Amniotic stem cell (primary cell): Measurements from ENCODE around the gene OR2T34.
"Not testable (repeated sequence)": the region's sequence is repeated elsewhere in the genome, so short reads cannot be mapped to it uniquely, and the experiment has no call there.

Source experiments
- DNase-seq: peaks from one replicate; lab custom pipeline; 2025; lab: John Stamatoyannopoulos, UW

Gene OR2T34, protein sequence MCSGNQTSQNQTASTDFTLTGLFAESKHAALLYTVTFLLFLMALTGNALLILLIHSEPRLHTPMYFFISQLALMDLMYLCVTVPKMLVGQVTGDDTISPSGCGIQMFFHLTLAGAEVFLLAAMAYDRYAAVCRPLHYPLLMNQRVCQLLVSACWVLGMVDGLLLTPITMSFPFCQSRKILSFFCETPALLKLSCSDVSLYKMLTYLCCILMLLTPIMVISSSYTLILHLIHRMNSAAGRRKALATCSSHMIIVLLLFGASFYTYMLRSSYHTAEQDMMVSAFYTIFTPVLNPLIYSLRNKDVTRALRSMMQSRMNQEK

GRCh38 chr1:248574657-248575056, at the start of gene OR2T34:
Gene OR2T34, minus strand, starts transcription at chr1:248574757. Its CDS starts 0 bp downstream, at chr1:248574757.
- not testable (repeated sequence) for DNase-seq

DNA sequence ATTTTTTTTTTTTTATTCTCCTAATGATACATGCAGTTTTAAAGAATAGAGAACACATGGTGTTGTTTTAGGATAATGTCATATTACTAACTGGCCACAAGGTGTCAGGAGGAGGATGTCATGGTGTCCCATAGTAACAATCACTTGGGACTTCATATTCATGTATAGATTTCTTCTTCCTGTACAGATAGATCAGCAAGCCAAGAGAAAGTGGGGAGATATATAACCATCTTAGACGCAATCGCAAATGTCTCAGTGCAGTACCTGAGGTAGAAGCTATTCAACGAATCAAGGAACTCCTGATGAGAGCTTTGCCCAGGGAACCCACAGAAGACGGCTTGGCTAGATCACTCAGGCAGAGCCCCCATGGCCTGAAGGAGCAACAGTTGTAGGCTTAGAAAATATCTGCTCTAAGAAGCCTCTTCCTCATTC, 48.0 kb upstream of the OR2T34 start:
- no peak for DNase-seq

- no peak for DNase-seq
Observed at GRCh38 chr1:248621770-248622169, 47.2 kb upstream of the OR2T34 start.

DNA sequence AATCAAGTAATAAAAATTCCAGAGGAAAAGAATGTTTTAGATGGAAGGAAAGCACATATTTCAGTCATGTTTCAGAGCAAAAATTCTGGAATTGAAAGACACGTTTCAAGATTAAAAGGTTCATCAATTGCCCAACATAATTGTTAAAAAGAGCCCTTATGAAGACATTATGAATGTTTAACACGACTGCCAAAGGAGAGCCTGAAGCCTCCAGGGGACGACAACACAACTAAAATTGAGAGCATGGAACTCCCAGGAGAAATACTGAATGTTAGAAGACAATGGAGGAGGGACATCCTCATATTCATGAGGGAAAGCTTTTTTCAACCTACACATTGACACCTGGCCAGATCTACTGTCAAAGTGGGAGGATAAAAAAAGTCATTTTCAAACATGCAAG, 44.3 kb upstream of the OR2T34 start:
- no peak for DNase-seq

DNA sequence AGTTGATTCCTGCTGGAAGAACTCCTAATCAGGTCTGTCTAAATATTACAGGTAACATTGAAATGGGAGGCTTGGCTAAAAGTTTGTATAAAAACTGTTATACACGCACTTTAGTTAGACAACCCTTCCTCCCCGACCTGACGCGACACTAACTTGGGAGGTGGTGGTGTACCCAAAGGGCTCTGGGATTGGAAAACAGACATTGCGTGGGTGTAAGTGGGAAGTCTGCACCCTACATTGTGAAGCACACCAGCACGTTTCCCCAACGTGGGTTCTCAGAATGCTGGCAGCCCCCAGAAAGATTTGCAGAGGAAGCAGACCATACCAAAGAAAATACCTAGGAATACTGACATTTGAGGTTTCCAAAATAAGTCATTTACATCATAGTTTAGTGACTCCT, 43.6 kb upstream of the OR2T34 start:
- DNase-seq, result no peak

- DNase-seq, result no peak
Observed at GRCh38 chr1:248613742-248614141, 39.2 kb upstream of the OR2T34 start.

DNA sequence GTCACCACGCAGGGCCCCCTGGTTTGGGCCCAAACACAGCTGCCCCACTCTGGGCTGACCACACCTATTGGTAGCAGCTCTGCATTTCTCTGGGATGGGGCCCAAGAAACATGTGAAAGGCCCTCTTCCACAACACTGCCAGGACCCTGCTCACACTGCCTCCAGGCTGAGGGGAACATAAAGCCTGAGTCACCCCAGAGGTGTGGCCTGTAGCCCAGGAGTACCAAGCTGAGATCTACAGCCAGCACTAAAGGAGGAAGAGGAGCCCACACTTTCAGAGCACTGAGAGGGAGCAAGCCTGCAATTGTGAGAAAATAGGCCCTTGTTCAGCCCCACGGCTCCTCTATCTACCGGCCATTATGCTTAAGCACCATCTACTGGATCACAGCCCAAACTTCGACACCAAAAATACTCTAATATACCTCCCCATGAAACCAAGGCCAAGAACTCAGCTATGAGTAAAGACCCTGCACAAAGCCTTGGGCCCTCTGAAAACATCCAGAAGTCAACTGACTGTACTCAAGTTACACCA, 37.4 kb upstream of the OR2T34 start:
- no peak for DNase-seq

GRCh38 chr1:248610301-248610700, 35.7 kb upstream of the OR2T34 start:
- DNase-seq, result no peak

DNA sequence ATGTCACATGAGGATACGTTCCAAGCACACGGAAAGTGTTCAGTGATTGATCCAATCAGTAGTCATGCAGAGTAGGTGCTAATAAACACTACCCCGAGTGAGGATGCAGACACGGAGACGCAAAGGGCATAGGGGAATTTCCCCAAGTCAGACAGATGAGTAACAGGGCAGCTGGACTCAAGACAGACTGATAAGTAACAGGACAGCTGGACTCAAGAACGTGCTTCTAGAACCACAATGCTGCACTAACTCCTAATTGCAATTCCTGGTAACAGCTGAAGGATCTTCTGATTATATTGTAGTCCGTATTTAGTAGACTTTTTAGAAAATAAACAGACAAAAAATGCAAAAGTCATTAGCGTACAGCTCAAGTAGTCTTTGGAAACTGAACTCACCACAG, 24.8 kb upstream of the OR2T34 start:
- no peak for DNase-seq

GRCh38 chr1:248597589-248597988, 23.0 kb upstream of the OR2T34 start, which contains the start of gene OR2T10:
Gene OR2T10, minus strand, starts transcription at chr1:248597700. Its CDS starts 3,932 bp downstream, at chr1:248593768.
- DNase-seq, result no peak

DNA sequence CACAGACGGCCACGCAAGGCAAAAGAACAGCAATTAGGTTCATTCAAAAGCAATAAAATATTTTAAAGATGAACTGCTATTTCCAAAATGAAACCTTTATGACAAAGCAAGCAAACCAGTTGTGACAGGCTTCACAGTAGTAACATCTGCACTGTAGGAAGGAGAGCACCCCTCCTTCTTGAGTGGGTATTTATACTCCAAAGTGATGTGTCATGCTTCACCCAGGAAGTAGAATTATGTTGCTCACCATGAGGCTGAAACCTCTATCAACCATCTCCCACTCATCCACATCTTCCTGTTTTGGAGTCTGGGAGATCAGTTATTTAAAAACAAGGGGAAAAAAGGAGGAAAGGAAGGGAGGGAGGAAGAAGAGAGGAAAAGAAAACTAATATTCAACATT, 22.1 kb upstream of the OR2T34 start:
- DNase-seq, result no peak

- DNase-seq, result no peak
Observed at GRCh38 chr1:248593226-248593625, 18.7 kb upstream of the OR2T34 start.

- no peak for DNase-seq
Observed at GRCh38 chr1:248592655-248593054, 18.1 kb upstream of the OR2T34 start.

DNA sequence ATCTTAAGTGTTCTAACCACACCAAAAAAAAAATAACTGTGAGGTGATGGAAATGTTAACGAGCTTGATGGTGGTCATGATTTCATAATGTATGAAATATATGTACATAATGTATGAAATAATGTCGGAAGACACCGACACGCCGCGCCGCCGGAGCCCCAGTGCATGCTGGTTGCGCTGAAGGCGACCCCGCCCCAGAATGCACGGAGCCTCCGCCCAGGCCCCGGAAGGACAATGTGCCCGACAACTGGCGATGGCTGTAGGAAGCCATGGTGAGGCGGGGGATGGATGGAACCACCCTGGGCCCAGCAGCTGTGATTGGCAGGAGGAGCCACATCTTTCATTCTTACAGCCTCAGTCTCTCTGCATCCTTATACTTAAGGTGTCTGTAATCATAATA, 15.5 kb upstream of the OR2T34 start:
- DNase-seq, result no peak

DNA sequence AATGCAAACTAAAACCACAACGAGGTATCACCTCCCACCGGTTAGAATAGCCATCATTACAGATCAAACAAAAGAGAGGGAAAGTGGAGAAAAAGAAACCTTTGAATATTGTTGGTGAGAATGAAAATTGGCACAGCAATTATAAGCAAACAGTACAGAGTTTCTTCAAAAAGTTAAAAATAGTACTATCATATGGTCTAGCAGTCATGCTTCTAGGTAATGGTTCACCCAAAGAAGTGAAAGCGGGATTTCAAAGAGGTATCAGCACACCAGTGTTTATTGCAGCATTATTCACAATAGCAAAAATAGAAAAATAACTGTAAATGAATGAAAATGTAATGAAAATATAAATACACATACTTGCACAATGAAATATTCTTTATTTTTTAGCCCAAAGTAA, 14.8 kb upstream of the OR2T34 start:
- DNase-seq, result no peak

- no peak for DNase-seq
Observed at GRCh38 chr1:248585266-248585665, 10.7 kb upstream of the OR2T34 start.

DNA sequence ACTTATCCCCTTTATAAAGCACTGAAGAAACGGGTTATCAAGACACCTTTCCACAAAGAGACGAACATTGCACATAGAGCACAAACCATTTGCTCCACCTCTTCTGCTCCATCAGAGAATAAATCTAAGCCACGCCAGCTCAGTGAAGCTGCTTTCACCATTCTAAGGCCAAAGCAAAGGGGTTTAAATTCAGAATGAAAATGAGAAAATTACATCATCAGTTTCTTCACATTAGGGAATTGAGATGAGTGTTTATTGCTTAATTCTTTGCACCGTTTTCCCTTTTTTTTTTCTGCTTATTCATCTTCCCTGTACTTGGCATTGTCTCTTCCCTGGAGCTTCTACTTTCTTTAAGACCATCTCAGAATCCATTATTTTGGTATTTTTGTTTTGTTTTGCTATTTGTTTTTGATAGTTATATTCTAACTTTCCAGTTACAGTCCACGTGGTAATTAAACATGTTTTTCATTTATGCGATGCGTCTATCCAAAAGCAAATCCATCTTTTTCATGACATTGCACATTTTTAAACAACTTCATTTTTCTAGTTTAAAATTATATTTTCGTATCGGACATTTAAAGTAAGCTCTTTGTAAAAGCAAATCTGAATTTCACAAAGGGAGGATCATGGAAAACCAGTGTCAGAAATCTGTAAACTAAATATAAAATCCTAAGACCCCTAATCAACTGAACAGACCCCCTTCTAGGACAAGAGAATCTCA, 1.9 kb upstream of the OR2T34 start:
- no peak for DNase-seq

DNA sequence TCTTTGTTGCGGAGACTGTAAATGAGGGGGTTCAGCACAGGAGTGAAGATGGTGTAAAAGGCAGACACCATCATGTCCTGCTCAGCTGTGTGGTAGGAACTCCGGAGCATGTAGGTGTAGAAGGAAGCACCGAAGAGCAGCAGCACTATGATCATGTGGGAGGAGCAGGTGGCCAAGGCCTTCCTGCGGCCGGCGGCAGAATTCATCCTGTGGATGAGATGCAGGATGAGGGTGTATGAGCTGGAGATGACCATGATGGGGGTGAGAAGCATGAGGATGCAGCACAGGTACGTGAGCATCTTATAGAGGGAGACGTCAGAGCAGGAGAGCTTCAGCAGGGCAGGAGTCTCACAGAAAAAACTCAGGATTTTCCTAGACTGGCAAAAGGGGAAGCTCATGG, 701 bp downstream of the OR2T34 start:
- not testable (repeated sequence) for DNase-seq

GRCh38 chr1:248572049-248572448, 2.5 kb downstream of the OR2T34 start:
- DNase-seq, result not testable (repeated sequence)

DNA sequence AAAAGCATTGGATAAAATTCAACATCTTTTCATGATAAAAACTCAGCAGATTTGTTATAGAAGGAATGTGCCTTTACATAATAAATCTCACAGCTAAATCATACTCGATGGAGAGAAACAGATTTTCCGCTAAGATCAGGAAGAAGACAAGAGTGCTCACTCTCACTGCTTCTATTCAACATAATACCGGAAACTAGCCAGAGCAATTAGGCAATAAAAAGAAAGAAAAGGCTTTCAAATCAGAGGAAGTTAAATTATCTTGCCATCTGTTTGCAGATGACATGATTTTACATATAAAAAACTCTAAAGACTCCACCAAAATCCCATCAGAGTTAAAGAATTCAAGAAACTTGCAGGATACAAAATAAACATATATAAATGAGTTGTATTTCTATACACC, 3.7 kb downstream of the OR2T34 start:
- DNase-seq, result not testable (repeated sequence)

DNA sequence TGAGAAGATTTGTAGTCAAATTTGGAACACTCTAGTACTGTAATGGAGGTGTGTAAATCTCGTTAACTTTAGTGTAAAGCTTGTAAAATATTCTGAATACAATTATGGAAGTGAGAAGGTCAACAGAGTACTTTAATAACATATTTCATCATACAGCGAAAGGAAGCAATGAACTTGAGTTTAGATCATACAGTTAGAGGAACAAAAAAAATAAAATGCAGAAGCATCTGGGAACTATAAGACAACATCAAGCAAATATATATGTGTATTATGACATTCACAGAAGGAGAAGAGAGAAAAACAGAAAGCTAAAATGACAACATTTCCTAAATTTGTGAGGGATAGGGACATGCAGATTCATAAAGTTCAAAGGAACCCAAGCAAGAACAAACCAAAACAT, 5.5 kb downstream of the OR2T34 start:
- DNase-seq, result not testable (repeated sequence)

GRCh38 chr1:248565530-248566373, 8.8 kb downstream of the OR2T34 start:
- not testable (repeated sequence) for DNase-seq
